Thyroid gland (tissue), 4 donors: ENCODE results near the gene C7orf57. TPM values are rescaled to one million over a fixed set of nuclear protein-coding genes. Genes with fewer than 3 reads are reported as not detected.
"Not testable (repeated sequence)": the region's sequence is repeated elsewhere in the genome, so short reads cannot be mapped to it uniquely, and the experiment has no call there.

Experiments
- DNase-seq, 2 donors: peaks; one replicate each; pipeline ENCODE4 v3.0.0-alpha.2; 2019
- H3K27ac ChIP-seq, 3 donors: fragments of 200-600 bp; sonication (generic); 1 replicate in 2 of 3; 2 replicates in 1 of 3; pipeline ENCODE4 v1.5.1; 2016 to 2019; ENCODE audit warnings: mild to moderate bottlenecking in 1 of 3, moderate library complexity in 1 of 3
- H3K27me3 ChIP-seq: fragments of 200-600 bp; sonication (generic); one replicate; pipeline ENCODE4 v1.5.1; 2019
- H3K36me3 ChIP-seq, 2 donors: fragments of 200-600 bp; sonication (generic); one replicate each; pipeline ENCODE4 v1.5.1; 2016 to 2019
- H3K4me1 ChIP-seq, 2 donors: fragments of 200-600 bp; sonication (generic); one replicate each; pipeline ENCODE4 v1.5.1; 2017 to 2019
- H3K4me3 ChIP-seq, 3 donors: fragments of 200-600 bp; sonication (generic); replicated peaks in 1 of 3; 1 replicate in 2 of 3; 2 replicates in 1 of 3; pipeline ENCODE4 v1.5.1; 2016; ENCODE audit warnings: mild to moderate bottlenecking in 1 of 3
- H3K9me3 ChIP-seq: fragments of 200-600 bp; sonication (generic); one replicate; pipeline ENCODE4 v1.5.1; 2017
- CTCF ChIP-seq, 6 experiments: fragments of 200-600 bp in 3 of 6; fragments of 450-650 bp in 3 of 6; sonication (generic) in 3 of 6; IDR thresholded peaks; one replicate each; pipeline ENCODE4 v1.5.1; 2016 to 2019; ENCODE audit warnings: antibody characterized with exemption in 6 of 6, mild to moderate bottlenecking in 2 of 6, inconsistent platforms in 1 of 6, moderate library complexity in 1 of 6
- POLR2A ChIP-seq, 2 donors: fragments of 450-650 bp; IDR thresholded peaks; one replicate each; pipeline ENCODE4 v1.6.1; 2017; ENCODE audit warnings: antibody characterized with exemption in 2 of 2, mild to moderate bottlenecking in 2 of 2, moderate library complexity in 1 of 2
- WGBS, 2 donors: methylation state at CpG; one replicate each; pipeline ENCODE4 v1.1.5; 2017; 5-methylcytosine and 5-hydroxymethylcytosine counted together
- intact Hi-C: fragments of 100-400 bp; cut with DNase I; formaldehyde crosslinking; loops from one replicate; pipeline ENCODE4 v1.15.1; 2023
- total RNA-seq, 4 donors: library from RNA; depleted of rRNA; stranded (reverse); fragments of >200 nt; gene quantifications; one replicate each; pipeline ENCODE4 v1.2.3, GENCODE V29; 2016

Gene C7orf57
- total RNA-seq, 4 donors from 2014 or later: not detected

- H3K36me3 ChIP-seq: no peaks in the 10 kb centered on the region
- no peaks in the 10 kb centered on the region for H3K4me1 ChIP-seq
- H3K4me3 ChIP-seq: no peak overlapping the region
- TF ChIP-seq CTCF (IDR thresholded peaks at IDR 0.05): no peak
- TF ChIP-seq POLR2A (IDR thresholded peaks at IDR 0.05): no peak
- H3K27ac ChIP-seq: no peak overlapping the region
- WGBS, 2 donors: 85 to 86% methylated on average over 1 of the region's 1 CpG
- intact Hi-C loops: no loop called here
- no peaks in the 10 kb centered on the region for H3K9me3 ChIP-seq
- DNase-seq: no peak
- H3K27me3 ChIP-seq: no peaks in the 10 kb centered on the region
Observed at GRCh38 chr7:48063985-48064384, 28.6 kb downstream of the C7orf57 start.

GRCh38 chr7:48067475-48067874 is 32.1 kb downstream of the C7orf57 start:
- DNase-seq: no peak
- TF ChIP-seq CTCF (IDR thresholded peaks at IDR 0.05) (no peak), POLR2A (IDR thresholded peaks at IDR 0.05) (no peak)
- 89 to 97% methylated on average over 2 of the region's 2 CpGs for WGBS, 2 donors
- Histone ChIP-seq H3K9me3 (no peaks in the 10 kb centered on the region), H3K27ac (no peak overlapping the region), H3K27me3 (no peaks in the 10 kb centered on the region), H3K4me1 (no peaks in the 10 kb centered on the region), H3K36me3 (no peaks in the 10 kb centered on the region), H3K4me3 (no peak overlapping the region)
- intact Hi-C loops: no loop called here

GRCh38 chr7:48074204-48074654 is 38.9 kb downstream of the C7orf57 start:
- DNase-seq: no peak
- Histone ChIP-seq H3K27me3 (no peaks in the 10 kb centered on the region), H3K4me1 (no peaks in the 10 kb centered on the region), H3K4me3 (no peak overlapping the region), H3K36me3 (no peaks in the 10 kb centered on the region), H3K9me3 (no peaks in the 10 kb centered on the region), H3K27ac (no peak overlapping the region)
- intact Hi-C loops: no loop called here
- no peak for TF ChIP-seq POLR2A (IDR thresholded peaks at IDR 0.05)
- no peak for TF ChIP-seq CTCF (IDR thresholded peaks at IDR 0.05)

- Histone ChIP-seq H3K27ac (no peak overlapping the region), H3K27me3 (no peaks in the 10 kb centered on the region), H3K4me1 (no peaks in the 10 kb centered on the region), H3K9me3 (no peaks in the 10 kb centered on the region), H3K36me3 (no peaks in the 10 kb centered on the region), H3K4me3 (no peak overlapping the region)
- no peak for DNase-seq
- TF ChIP-seq CTCF (IDR thresholded peaks at IDR 0.05) (no peak), POLR2A (IDR thresholded peaks at IDR 0.05) (no peak)
- intact Hi-C loops: no loop called here
- 71 to 95% methylated on average over 1 of the region's 1 CpG for WGBS, 2 donors
Observed at GRCh38 chr7:48077423-48077822, 42.1 kb downstream of the C7orf57 start.

- 89 to 93% methylated on average over 2 of the region's 2 CpGs for WGBS, 2 donors
- no peak for DNase-seq
- Histone ChIP-seq H3K27ac (no peak overlapping the region), H3K4me1 (no peaks in the 10 kb centered on the region), H3K9me3 (no peaks in the 10 kb centered on the region), H3K27me3 (no peaks in the 10 kb centered on the region), H3K4me3 (no peak overlapping the region), H3K36me3 (no peaks in the 10 kb centered on the region)
- TF ChIP-seq POLR2A (IDR thresholded peaks at IDR 0.05): no peak
- intact Hi-C loops: no loop called here
Observed at GRCh38 chr7:48078470-48078869, 43.1 kb downstream of the C7orf57 start.

- H3K27me3 ChIP-seq, H3K36me3 ChIP-seq, intact Hi-C loops, H3K9me3 ChIP-seq, DNase-seq, H3K27ac ChIP-seq, H3K4me3 ChIP-seq: not testable (repeated sequence)
- H3K4me1 ChIP-seq: peaks cover 8 to 27% of the 10 kb centered on the region in 2 donors
Observed at GRCh38 chr7:48082378-48082777, 47.0 kb downstream of the C7orf57 start.
